DMS153 treated with DMSO at 0.1 percent for 48 hours (cell line): ENCODE data around the gene PPP1R12B.
"Not testable (repeated sequence)": the region's sequence is repeated elsewhere in the genome, so short reads cannot be mapped to it uniquely, and the experiment has no call there.

Source experiments
- DNase-seq: peaks from one replicate; lab custom pipeline; 2025; ENCODE audit not compliant: unreplicated experiment; lab: John Stamatoyannopoulos, UW

Gene PPP1R12B

GRCh38 chr1:202473266-202474045 is 125.0 kb downstream of the PPP1R12B start:
- not testable (repeated sequence) for DNase-seq

GRCh38 chr1:202479661-202480060 is 131.2 kb downstream of the PPP1R12B start:
- DNase-seq = not testable (repeated sequence)

GRCh38 chr1:202480640-202481039 is 132.1 kb downstream of the PPP1R12B start:
- DNase-seq = not testable (repeated sequence)

- peak; percentile 34 for DNase-seq
These were observed 134.9 kb downstream of the PPP1R12B start for GRCh38 chr1:202483362-202483761.

- DNase-seq = not testable (repeated sequence)
These were observed 135.5 kb downstream of the PPP1R12B start for GRCh38 chr1:202484032-202484431.

- DNase-seq = not testable (repeated sequence)
These were observed 136.3 kb downstream of the PPP1R12B start for GRCh38 chr1:202484820-202485219.

- DNase-seq = not testable (repeated sequence)
These were observed 139.7 kb downstream of the PPP1R12B start for GRCh38 chr1:202488178-202488649.

- not testable (repeated sequence) for DNase-seq
These were observed 140.6 kb downstream of the PPP1R12B start for GRCh38 chr1:202489101-202489500.

GRCh38 chr1:202493112-202493511 is 144.6 kb downstream of the PPP1R12B start:
- not testable (repeated sequence) for DNase-seq

GRCh38 chr1:202498542-202498941 is 150.0 kb downstream of the PPP1R12B start:
- no peak for DNase-seq

- not testable (repeated sequence) for DNase-seq
These were observed 151.5 kb downstream of the PPP1R12B start for GRCh38 chr1:202499997-202500396.

- DNase-seq = peak; percentile 67
These were observed 152.8 kb downstream of the PPP1R12B start for GRCh38 chr1:202501281-202501680.

GRCh38 chr1:202505356-202505755 is 156.9 kb downstream of the PPP1R12B start:
- DNase-seq = no peak

GRCh38 chr1:202505880-202506575 is 157.5 kb downstream of the PPP1R12B start:
- not testable (repeated sequence) for DNase-seq

- DNase-seq = not testable (repeated sequence)
These were observed 160.4 kb downstream of the PPP1R12B start for GRCh38 chr1:202508863-202509262.

GRCh38 chr1:202513875-202514274 is 165.4 kb downstream of the PPP1R12B start:
- not testable (repeated sequence) for DNase-seq

GRCh38 chr1:202516434-202516877 is 168.0 kb downstream of the PPP1R12B start:
- DNase-seq = no peak

GRCh38 chr1:202517146-202517545 is 168.6 kb downstream of the PPP1R12B start:
- not testable (repeated sequence) for DNase-seq

GRCh38 chr1:202518180-202518579 is 169.7 kb downstream of the PPP1R12B start:
- not testable (repeated sequence) for DNase-seq

- not testable (repeated sequence) for DNase-seq
These were observed 170.4 kb downstream of the PPP1R12B start for GRCh38 chr1:202518905-202519304.

GRCh38 chr1:202520129-202520856 is 171.8 kb downstream of the PPP1R12B start:
- DNase-seq = not testable (repeated sequence)
